HG03575 (cell line): ENCODE measurements around the gene U2AF1L4.

Experiments used
- ATAC-seq: cut with Tn5 transposase; IDR thresholded peaks from one replicate; pipeline ENCODE4 v1.9.1; 2021; ENCODE audit not compliant: unreplicated experiment, insufficient number of reproducible peaks, low FRiP score; ENCODE audit errors: extremely low read depth

The U2AF1L4 gene

GRCh38 chr19:35760711-35761349, 15.6 kb upstream of the U2AF1L4 start:
- no peak for ATAC-seq

DNA sequence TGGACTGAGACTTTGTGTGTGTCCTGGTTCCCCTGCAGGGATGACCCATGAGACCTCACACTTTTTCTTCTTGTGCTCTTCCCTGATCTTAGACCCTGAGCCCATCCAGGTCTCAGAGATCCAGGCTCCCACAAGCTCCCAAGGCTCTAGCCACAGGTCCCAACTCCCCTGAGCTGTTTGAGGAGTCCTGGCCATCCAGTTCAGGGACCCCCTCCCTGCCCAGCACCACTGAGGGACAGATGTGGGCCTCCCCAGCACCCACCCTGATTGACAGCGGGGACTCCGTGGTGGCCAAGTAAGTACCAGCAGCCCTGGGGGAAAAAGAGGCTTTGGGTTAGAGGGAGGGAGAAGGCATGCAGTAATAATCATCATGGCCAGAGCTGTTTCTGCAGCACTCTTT, 14.5 kb upstream of the U2AF1L4 start:
- no peak for ATAC-seq

DNA sequence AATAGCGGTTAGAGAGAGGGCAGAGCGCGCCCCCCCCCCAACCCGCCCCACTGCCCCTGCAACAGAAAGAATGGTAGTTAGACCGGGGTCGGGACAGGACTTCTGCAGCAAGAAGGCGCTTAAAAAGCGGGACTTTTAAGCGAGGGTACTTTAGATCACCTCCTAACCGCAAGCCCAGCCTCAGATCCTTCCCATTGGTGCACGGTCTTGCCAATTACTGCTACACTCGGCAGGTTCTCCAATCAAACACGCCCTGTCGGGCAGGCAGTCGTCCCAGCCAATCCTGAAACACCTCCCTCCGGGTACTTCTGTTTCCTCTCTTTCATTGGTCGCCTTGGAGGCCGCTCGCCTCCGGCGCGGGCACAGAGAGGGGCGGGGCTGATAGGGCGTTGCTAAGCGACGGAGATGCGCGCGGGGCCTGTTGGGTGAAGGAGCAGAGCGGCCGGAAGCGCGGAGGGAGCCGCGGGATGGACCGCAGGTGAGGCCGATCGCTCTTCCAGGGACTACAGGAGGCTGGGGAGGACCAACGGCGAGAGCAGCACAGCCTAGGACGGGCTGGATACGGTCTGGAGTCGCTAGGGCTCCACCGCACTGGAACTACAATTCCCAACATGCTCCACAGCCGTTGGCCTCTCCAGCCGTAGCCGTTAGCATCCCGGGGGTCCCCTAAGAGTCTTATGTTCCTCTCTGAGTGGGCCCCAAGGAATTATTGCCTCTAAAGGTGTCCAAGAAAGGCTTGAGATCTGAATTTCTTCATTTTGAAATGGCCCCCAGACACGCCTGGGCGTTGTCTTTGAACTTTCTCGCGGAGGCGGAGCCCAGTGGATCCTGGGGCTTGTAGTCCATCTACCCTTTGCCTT, 12.8 kb upstream of the U2AF1L4 start, which contains the start of gene PROSER3:
Gene PROSER3, plus strand, starts transcription at position 428 of the 860 bp plus-strand sequence. Its CDS starts 40 bp downstream, at position 468.
- ATAC-seq: peak; percentile 67

DNA sequence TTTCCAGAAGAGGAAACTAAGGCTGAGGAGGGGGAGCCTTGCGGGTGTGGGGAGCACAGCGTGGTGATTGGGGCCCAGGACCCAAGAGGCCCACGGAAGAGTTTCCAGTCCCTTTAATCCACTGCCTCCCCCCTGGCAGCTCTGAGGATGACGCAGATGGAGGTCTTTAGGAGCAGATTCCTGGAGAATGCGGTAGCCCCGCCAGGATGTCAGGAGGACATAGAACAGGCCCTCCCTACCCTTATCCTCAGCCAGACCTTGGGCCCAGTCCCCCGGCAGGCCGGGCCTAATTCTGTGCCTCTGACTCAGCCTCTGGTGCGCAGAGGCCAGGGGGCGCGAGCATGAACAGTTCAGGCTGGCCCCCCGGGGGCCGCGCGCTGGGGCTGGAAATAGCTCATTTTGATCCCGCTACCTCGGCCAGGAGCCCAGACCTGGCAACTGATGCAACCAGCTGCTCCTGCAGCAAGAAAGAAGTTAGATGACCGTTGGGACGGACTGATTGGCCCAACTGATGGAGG, 12.1 kb upstream of the U2AF1L4 start:
- ATAC-seq: no peak

DNA sequence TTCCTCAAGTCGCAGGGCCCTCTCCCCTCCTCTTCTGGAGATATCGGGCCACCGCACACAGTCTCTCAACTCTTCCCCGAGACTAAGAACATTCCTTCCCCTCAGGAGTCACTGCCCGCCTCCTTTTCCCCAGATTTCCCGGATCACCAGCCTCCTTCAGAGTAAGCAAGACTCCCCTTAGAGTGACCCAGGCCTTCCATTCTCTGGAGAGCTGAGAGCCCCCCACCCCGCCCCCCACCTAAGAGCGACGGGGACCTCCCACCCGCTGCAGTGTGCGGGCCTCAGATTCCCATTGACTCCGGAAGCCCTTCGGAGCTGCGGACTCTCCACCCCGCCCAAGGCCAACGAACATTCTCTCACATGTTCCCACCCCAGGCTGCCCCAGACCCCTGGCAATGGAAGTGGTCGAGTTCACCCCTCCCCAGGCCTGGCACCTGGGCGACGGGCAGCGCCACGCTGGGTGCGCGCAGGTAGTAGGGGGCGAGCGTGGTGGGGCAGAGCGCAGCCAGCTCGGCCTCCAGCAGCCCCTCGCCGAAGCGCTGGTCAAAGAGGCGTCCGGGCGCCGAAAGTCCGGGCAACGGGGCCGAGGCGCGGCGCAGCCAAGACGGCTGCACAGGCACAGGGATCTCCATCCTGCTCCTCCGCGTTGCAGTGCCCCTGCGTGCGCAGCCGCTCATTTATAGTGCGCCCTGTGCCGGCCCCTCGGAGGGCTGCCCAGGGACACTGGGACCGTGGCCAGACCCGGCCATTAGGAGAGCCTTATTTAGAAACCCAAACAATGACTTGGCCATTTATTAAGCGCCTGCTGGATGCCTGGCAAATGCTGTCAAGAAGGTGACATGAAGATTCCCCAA, 11.4 kb upstream of the U2AF1L4 start, which contains the start of gene HSPB6:
Gene HSPB6, minus strand, starts transcription at position 653 of the 854 bp plus-strand sequence. Its CDS starts 21 bp downstream, at position 632.
- no peak for ATAC-seq

GRCh38 chr19:35755550-35756376, 10.5 kb upstream of the U2AF1L4 start:
- no peak for ATAC-seq

GRCh38 chr19:35755131-35755549, 9.9 kb upstream of the U2AF1L4 start:
- ATAC-seq: no peak

DNA sequence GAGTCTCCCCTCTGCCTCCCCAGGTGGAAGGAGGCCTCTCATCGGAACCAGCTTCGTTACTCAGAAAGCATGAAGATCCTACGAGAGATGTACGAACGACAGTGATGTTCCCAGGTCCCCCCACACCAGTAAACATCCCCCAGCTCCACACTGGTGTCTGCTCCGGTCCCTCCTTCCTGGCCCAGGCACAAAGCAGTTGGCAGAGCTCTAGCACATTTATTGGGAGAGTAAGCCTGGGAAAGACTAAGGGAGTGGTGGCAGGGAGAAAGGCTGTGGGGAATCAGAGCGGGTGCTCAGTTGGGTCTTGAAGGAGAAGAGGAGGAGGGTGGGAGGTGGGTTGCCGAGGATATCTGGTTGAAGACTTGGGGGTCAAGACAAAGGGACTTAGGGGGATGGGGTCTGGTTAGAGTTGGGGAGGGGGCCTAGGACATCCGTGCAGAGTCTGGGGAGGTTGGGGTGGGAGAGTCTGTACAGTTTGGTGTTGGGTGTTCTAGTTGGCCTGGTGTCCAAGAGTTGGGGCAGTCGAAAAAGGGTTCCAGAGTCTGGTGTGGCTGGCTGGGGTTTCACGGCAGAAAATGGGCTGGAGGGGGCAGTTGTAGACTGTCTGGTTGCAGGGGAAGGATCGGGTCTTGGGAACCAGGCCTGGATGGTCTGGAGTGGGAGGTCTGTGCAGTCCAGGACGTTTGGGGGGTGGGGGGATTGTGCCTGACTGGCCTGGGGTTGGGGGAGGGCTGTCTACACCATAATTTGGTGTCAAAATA, 9.3 kb upstream of the U2AF1L4 start:
- no peak for ATAC-seq

- ATAC-seq: no peak
Observed at GRCh38 chr19:35753634-35754369, 8.6 kb upstream of the U2AF1L4 start.

GRCh38 chr19:35752746-35753350, 7.6 kb upstream of the U2AF1L4 start:
- no peak for ATAC-seq

DNA sequence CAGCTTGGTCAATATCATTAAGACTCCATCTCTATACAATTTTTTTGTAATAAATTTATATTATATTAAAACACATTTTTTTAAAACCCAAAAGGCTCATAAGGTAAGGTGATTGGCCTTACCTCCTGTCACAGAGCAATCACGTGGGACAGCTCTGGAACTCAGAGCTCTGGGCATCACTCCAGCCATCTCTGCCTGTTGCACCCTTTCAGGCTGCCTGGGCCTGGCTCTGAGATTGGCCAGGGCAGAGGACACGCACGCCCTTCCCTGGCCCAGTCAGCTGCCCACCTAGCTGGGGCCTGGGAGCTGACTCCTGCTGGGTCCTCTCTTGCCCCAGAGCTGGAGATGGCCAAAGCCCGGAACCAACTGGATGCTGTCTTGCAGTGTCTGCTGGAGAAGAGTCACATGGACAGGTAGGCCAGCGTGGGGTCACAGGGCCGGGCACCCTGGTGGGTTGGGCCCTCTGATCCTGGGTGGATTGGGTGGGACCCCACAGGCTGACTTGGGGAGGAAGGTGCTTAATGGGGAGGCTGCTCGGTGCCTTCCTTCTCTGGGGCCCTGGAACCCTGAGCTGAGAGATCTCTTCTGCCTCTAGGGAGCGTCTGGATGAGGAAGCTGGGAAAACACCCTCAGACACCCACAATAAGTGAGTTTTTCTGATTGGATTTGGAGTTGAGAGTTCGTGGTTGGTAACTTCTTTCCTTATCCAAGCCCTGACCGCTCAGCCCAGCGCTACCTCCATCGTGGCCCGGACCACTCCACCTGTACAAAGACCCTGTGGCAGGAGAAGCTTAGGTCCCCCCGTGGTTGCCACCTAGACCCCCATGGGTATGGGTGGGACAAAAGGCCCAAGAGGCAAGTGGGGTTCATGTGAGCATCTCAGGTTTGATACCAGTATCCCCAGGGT, 6.9 kb upstream of the U2AF1L4 start:
- ATAC-seq: no peak

- ATAC-seq: no peak
Observed at GRCh38 chr19:35750167-35750566, 4.9 kb upstream of the U2AF1L4 start.

DNA sequence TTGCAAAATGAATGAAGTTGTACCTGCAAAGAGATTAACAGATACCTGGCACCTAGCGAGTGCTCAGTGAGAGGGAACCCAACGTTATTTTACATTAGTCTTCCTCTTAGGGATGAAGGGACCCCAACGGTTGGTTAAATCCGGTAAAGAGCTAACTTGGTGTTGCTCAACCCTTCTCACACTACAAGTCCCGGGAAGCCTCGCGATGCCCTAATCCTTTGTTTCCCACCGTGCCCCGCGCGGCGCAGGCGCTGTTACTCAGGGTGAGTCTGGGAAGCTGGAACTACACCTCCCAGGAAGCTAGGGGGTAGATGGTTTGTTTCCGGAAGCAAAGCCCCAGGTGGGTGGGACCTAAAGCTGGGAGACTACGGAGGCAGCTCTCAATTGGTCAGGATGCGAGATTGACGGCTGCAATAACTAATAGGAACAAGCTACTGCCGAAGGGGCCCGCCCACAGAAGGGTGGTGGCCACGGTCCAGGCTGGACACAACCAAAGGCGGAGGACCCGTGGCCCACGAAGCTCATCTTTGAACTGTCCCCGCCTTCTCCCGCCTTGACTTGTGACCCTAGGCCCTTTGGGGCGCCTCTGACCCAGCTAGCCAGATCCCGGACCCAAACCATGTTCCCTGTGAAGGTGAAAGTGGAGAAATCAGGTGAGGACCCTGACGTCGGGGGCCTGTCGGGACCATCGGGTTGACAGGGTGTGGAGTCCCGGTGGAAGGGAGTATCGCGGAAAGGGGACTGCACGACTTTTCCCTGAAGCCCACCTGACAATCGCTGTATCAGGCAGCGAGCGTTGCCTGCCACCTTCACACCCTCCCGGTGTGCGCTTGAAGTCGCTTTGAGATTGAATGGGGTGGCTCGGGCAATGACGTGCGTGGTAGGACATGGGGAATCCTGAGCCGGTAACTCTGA, 3.1 kb upstream of the U2AF1L4 start, which contains the start of gene LIN37:
Gene LIN37, plus strand, starts transcription at position 471 of the 915 bp plus-strand sequence. Its CDS starts 149 bp downstream, at position 620.
- ATAC-seq: peak; percentile 48

DNA sequence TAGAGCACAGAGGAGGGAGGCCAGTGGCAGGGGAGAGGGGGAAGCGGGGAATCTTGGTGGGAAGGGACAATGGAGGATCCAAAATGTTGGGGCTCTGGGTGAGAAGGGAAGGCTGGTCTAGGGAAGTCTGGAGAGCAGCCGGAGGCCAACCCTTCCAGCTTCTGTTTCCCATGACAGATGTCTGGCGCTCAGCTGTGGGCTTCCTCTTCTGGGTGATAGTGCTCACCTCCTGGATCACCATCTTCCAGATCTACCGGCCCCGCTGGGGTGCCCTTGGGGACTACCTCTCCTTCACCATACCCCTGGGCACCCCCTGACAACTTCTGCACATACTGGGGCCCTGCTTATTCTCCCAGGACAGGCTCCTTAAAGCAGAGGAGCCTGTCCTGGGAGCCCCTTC, 1.3 kb upstream of the U2AF1L4 start:
- ATAC-seq: no peak

- ATAC-seq: no peak
Observed at GRCh38 chr19:35746087-35746462, 857 bp upstream of the U2AF1L4 start.
